ENCODE measurements around the gene KCNK3. TPM values are rescaled to one million over a fixed set of nuclear protein-coding genes. Genes with fewer than 3 reads are reported as not detected.
A peak's percentile ranks its signal among the peaks of the same experiment; 100 is the strongest.

The KCNK3 gene
- total and polyA plus RNA-seq, 3 donors from 2014 or later, result 1.0 to 2.5 (median 1.5) TPM

DNA sequence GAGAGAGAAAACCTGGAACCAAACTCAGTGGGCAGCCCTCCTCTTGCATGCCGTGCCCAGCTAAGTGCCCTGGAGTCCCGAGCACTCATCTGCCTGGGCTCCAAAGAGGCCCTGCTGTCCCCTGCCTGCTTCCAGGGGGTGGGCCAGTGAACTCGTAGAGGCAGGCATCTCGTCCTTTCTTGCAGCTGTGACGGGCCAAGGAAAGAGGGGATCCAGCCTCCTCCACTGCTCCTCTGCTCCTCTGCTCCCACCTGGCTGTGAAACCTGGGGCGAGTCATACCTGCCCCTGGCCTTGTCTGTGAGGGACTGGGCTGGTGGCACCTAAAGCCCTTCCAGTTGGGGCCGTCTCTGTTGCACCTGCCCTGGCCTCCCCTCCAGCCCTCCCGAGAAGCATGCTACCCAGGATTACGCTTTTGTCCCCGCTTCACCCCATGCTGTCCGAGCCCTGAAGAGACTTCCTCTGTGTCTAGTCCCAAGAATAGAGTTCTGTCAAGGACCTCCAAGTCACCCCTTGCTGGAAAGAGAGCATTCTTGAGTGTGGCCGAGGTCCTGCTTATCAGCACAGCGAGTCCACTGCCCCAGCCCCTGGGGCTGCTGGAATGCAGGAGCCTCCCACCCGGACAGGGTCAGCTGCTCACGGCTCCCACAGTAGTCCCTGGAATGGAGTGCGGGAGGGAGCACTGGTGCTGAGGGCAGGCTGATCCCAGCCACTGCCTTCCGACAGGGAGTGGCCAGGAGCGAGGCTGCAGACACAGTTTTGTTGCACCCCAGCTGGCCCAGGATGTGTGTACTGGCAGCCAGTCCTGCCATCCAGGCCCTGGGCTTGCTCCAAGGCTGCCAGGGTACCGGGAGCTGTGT, 14.3 kb downstream of the KCNK3 start:
- Histone ChIP-seq H3K4me3 (no peak overlapping the region), H3K27me3 (no peaks in the 10 kb centered on the region), H3K4me1 (peaks cover 42% of the 10 kb centered on the region), H3K36me3 (ENCODE audit: low read depth, missing control alignments) (no peaks in the 10 kb centered on the region), H3K9me3 (no peaks in the 10 kb centered on the region), H3K27ac (no peak overlapping the region)
- TF ChIP-seq, protein P1, sequence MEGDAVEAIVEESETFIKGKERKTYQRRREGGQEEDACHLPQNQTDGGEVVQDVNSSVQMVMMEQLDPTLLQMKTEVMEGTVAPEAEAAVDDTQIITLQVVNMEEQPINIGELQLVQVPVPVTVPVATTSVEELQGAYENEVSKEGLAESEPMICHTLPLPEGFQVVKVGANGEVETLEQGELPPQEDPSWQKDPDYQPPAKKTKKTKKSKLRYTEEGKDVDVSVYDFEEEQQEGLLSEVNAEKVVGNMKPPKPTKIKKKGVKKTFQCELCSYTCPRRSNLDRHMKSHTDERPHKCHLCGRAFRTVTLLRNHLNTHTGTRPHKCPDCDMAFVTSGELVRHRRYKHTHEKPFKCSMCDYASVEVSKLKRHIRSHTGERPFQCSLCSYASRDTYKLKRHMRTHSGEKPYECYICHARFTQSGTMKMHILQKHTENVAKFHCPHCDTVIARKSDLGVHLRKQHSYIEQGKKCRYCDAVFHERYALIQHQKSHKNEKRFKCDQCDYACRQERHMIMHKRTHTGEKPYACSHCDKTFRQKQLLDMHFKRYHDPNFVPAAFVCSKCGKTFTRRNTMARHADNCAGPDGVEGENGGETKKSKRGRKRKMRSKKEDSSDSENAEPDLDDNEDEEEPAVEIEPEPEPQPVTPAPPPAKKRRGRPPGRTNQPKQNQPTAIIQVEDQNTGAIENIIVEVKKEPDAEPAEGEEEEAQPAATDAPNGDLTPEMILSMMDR (IDR thresholded peaks at IDR 0.05), result no peak
- no peak for TF ChIP-seq POLR2A (IDR thresholded peaks at IDR 0.05)
- WGBS, 2 donors, result 32 to 57% methylated on average over 9 to 19 of the region's 19 CpGs
- peak; percentile 76 for DNase-seq
- intact Hi-C loops (cut with DNase I; ENCODE audit: low total_unique reads), result no loop called here

DNA sequence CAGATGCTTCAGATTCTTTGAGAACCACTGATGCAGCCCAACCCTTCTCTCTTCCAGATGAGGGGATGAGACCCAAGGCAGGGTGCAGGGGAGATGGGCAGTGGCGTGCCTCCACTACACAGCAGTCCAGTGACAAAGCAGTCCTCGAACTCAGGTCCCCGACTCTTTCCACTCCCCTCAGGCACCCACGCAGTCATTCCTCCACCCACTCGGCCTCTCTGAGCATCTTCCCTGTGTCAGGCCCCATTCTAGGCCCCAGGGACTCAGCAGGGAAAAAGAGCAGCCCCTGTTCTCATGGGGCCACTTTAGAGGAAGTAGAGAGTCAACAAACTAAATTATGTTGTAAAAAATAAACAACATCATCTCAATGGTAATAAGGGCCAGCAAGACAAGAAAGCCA, 15.2 kb downstream of the KCNK3 start:
- H3K4me3 ChIP-seq, result no peak overlapping the region
- intact Hi-C loops (cut with DNase I; ENCODE audit: low total_unique reads), result no loop called here
- peaks cover 42% of the 10 kb centered on the region for H3K4me1 ChIP-seq
- TF ChIP-seq, protein P1 (IDR thresholded peaks at IDR 0.05), result no peak
- TF ChIP-seq POLR2A (IDR thresholded peaks at IDR 0.05), result no peak
- no peaks in the 10 kb centered on the region for H3K27me3 ChIP-seq
- no peak overlapping the region for H3K27ac ChIP-seq
- WGBS, 2 donors, result 85 to 86% methylated on average over 5 of the region's 5 CpGs
- H3K36me3 ChIP-seq (ENCODE audit: low read depth, missing control alignments), result no peaks in the 10 kb centered on the region
- H3K9me3 ChIP-seq, result no peaks in the 10 kb centered on the region
- DNase-seq, result no peak

DNA sequence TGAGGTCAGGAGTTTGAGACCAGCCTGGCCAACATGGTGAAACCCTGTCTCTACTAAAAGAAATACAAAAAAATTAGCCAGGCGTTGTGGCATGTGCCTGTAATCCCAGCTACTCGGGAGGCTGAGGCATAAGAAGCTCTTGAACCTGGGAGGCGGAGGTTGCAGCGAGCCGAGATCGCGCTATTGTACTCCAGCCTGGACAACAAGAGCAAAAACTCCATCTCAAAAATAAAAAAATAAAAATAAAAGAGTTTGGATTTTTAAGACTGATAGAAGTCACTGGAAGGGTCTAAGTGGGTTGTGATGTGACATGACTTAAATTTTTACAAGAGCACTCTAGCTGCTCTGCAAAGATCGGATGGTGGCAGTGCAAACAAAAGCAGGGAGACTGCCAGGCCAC, 15.9 kb downstream of the KCNK3 start:
- H3K36me3 ChIP-seq (ENCODE audit: low read depth, missing control alignments), result no peaks in the 10 kb centered on the region
- H3K27ac ChIP-seq, result no peak overlapping the region
- H3K4me3 ChIP-seq, result no peak overlapping the region
- peaks cover 42% of the 10 kb centered on the region for H3K4me1 ChIP-seq
- intact Hi-C loops (cut with DNase I; ENCODE audit: low total_unique reads), result no loop called here
- H3K9me3 ChIP-seq, result no peaks in the 10 kb centered on the region
- no peak for DNase-seq
- no peak for TF ChIP-seq POLR2A (IDR thresholded peaks at IDR 0.05)
- TF ChIP-seq, protein P1 (IDR thresholded peaks at IDR 0.05), result no peak
- 94 to 99% methylated on average over 8 of the region's 8 CpGs for WGBS, 2 donors
- H3K27me3 ChIP-seq, result no peaks in the 10 kb centered on the region

DNA sequence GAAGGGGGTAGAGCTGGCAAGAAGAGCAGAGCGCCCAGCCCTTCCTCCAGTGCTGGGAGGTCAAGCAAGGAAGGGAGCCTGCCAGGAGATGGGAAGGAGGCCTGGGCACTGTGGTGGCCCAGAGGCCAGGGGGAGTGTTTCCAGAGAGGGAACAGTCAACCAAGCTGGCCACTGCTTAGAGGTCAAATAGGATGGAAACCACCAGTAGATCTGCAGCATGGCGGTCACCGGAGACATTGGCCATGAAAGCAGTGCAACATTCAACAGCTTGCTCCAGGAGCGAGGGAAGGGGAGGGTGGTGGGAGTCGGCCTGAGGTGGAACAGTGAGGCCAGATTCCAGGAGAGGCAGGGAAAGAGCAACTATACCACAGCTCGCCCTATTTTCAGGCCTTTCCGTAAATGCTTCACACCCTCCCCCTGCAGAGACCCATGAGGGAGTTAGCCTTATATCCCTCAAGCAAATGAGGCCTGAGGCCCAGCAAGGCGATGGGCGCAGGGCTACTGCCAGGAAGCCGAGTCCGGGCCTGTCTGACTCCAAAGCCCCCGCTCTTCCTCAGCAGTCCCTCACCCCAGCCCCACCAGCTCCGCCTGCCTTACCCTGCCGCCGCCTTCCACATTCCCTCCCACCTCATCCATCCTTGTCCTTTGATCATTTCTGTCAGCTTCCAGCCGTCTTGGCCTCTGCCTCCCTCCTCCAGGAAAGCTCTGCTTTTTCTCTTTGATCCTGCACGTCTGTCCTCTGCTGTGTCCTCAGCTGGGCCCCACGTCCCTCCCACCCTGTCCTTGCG, 17.0 kb downstream of the KCNK3 start:
- Histone ChIP-seq H3K27me3 (no peaks in the 10 kb centered on the region), H3K9me3 (no peaks in the 10 kb centered on the region), H3K36me3 (ENCODE audit: low read depth, missing control alignments) (no peaks in the 10 kb centered on the region), H3K4me3 (no peak overlapping the region), H3K4me1 (peaks cover 38% of the 10 kb centered on the region), H3K27ac (no peak overlapping the region)
- DNase-seq, result no peak
- WGBS, 2 donors, result 84 to 87% methylated on average over 19 of the region's 19 CpGs
- TF ChIP-seq, protein P1 (IDR thresholded peaks at IDR 0.05), result no peak
- TF ChIP-seq POLR2A (IDR thresholded peaks at IDR 0.05), result no peak
- intact Hi-C loops (cut with DNase I; ENCODE audit: low total_unique reads), result no loop called here
